Measurements from ENCODE around the gene CD74. TPM values are rescaled to one million over a fixed set of nuclear protein-coding genes. Genes with fewer than 3 reads are reported as not detected.
"Not testable (repeated sequence)": the region's sequence is repeated elsewhere in the genome, so short reads cannot be mapped to it uniquely, and the experiment has no call there.

CD74 gene
- total and polyA plus RNA-seq, 10 donors: 3,224 to 5,563 (median 4,727) TPM

DNA sequence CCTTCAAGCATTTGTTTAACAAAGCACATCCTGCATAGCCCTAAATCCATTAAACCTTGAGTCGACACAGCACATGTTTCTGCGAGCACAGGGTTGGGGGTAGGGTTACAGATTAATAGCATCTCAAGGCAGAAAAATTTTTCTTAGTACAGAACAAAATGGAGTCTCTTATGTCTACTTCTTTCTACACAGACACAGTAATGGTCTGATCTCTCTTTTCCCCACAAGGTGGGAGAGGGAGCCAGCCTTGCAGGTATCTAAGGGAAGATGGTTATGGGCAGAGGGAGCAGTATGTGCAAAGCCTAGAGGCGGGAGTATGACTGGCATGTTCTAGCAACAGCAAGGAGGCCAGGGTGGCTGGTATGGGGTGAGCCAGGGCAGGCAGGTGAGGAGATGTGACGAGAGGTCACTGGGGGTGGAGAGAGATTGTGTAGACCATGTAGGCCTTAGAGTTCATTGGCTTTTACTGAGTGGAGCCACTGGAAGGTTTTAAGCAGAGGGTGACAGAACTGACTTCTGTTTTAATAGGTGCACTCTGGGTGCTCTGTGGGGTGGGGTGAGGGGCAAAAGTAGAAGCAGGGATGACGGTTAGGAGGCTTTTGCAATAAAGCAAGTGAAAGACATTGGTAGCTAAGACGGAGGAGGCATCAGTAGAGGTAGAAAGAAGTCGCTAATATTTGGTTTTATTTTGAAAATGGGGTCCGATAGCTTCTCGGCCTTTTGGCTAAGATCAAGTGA, 42.0 kb upstream of the CD74 start:
- H3K4me3 ChIP-seq: no peak overlapping the region
- no peak for DNase-seq
- TF ChIP-seq POLR2A (IDR thresholded peaks at IDR 0.05) (no peak), POLR2AphosphoS5 (IDR thresholded peaks at IDR 0.05) (no peak)
- TF ChIP-seq, protein P1, sequence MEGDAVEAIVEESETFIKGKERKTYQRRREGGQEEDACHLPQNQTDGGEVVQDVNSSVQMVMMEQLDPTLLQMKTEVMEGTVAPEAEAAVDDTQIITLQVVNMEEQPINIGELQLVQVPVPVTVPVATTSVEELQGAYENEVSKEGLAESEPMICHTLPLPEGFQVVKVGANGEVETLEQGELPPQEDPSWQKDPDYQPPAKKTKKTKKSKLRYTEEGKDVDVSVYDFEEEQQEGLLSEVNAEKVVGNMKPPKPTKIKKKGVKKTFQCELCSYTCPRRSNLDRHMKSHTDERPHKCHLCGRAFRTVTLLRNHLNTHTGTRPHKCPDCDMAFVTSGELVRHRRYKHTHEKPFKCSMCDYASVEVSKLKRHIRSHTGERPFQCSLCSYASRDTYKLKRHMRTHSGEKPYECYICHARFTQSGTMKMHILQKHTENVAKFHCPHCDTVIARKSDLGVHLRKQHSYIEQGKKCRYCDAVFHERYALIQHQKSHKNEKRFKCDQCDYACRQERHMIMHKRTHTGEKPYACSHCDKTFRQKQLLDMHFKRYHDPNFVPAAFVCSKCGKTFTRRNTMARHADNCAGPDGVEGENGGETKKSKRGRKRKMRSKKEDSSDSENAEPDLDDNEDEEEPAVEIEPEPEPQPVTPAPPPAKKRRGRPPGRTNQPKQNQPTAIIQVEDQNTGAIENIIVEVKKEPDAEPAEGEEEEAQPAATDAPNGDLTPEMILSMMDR (IDR thresholded peaks at IDR 0.05 in 8 of 11, conservative IDR thresholded peaks at IDR 0.05 in 3 of 11): no peak
- 41 to 72% (median 68%) methylated on average over 9 of the region's 9 CpGs for WGBS, 5 donors
- intact Hi-C loops (cut with DNase I; ENCODE audit: low total_unique reads): no loop called here
- H3K9me3 ChIP-seq: no peaks in the 10 kb centered on the region
- no peaks in the 10 kb centered on the region for H3K36me3 ChIP-seq
- H3K27ac ChIP-seq: peak overlapping the region in 6 of 8 donors; percentile 38 to 75 (median 54)
- peaks cover 0 to 65% (median 37%) of the 10 kb centered on the region in 6 donors for H3K4me1 ChIP-seq
- no peaks in the 10 kb centered on the region for H3K27me3 ChIP-seq (replicated peaks in 1 of 7)

DNA sequence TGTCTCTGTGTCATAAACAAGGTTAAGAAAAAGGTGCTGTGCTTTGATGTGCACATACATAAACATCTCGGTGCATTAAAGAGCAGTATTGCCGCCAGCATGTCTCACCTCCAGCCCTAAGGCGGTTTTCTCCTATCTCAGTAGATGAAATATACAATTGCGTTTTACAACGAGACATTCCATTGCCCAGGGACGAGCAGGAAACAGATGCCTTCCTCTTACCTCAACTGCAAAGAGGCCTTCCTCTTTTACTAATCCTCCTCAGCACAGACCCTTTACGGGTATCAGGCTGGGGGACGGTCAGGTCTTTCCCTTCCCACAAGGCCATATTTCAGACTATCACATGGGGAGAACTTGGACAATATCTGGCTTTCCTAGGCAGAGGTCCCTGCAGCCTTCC, 41.3 kb upstream of the CD74 start:
- H3K36me3 ChIP-seq; H3K27me3 ChIP-seq (replicated peaks in 1 of 7); intact Hi-C loops (cut with DNase I; ENCODE audit: low total_unique reads); H3K4me3 ChIP-seq; DNase-seq; H3K9me3 ChIP-seq: not testable (repeated sequence)
- H3K27ac ChIP-seq: peak overlapping the region in 7 of 8 donors; percentile 20 to 75 (median 53)
- 15 to 30% (median 20%) methylated on average over 7 to 8 of the region's 8 CpGs for WGBS, 5 donors
- H3K4me1 ChIP-seq: peaks cover 0 to 59% (median 32%) of the 10 kb centered on the region in 6 donors

DNA sequence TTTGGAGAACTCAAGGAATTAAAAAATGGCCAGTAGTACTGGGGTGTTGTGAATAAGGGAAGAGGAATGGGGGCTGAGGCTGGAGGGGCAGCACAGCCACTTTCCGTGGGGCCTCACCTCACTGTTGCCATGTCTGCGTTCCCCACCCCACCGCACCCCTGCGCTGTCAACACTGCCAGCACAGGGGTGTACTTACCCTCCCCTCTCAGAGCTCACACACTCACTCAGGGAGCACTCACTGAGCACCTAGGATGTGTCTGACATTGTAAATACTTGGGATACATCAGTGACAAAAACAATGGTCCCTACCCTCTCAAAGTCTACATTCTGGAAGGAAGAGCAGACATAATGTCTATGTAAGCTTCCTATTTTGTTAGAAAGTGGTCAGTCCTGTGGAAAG, 40.2 kb upstream of the CD74 start:
- no peak overlapping the region for H3K4me3 ChIP-seq
- H3K9me3 ChIP-seq: no peaks in the 10 kb centered on the region
- TF ChIP-seq, protein P1 (IDR thresholded peaks at IDR 0.05 in 8 of 11, conservative IDR thresholded peaks at IDR 0.05 in 3 of 11): no peak
- TF ChIP-seq POLR2AphosphoS5 (IDR thresholded peaks at IDR 0.05): no peak
- no peak for TF ChIP-seq POLR2A (IDR thresholded peaks at IDR 0.05)
- intact Hi-C loops (cut with DNase I; ENCODE audit: low total_unique reads): no loop called here
- H3K4me1 ChIP-seq: peaks cover 9 to 59% (median 35%) of the 10 kb centered on the region in 6 donors
- H3K27me3 ChIP-seq (replicated peaks in 1 of 7): no peaks in the 10 kb centered on the region
- H3K36me3 ChIP-seq: peaks cover 0 to 2% (median 0%) of the 10 kb centered on the region in 6 donors
- WGBS, 5 donors: 87 to 98% (median 91%) methylated on average over 4 of the region's 4 CpGs
- H3K27ac ChIP-seq: peak overlapping the region in 4 of 8 donors; percentile 46 to 75 (median 64)
- DNase-seq: no peak

DNA sequence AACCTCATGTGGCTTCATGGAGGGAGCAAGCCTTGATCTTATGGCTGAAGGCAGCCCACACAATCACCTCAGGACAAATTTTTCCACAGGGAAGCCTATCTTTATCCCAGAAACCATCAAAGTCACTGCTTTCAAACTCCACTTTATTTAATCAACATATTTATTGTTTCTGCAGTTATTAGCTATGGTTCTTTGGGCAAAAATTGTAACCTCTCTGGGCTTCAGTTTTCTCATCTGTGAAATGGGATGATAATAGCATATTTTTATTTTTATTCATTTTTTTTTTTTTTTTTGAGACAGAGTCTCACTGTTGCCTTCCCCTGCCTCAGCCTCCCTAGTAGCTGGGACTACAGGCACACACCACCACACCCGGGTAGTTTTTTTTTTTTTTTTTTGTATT, 38.9 kb upstream of the CD74 start:
- Histone ChIP-seq H3K4me3 (no peak overlapping the region), H3K9me3 (no peaks in the 10 kb centered on the region), H3K27ac (no peak overlapping the region), H3K4me1 (peaks cover 14 to 59% (median 36%) of the 10 kb centered on the region in 6 donors), H3K36me3 (peaks cover 2 to 15% (median 12%) of the 10 kb centered on the region in 6 donors), H3K27me3 (replicated peaks in 1 of 7) (no peaks in the 10 kb centered on the region)
- intact Hi-C loops (cut with DNase I; ENCODE audit: low total_unique reads): no loop called here
- 82 to 100% (median 93%) methylated on average over 1 of the region's 1 CpG for WGBS, 5 donors
- DNase-seq: no peak
- TF ChIP-seq POLR2A (IDR thresholded peaks at IDR 0.05): no peak
- no peak for TF ChIP-seq POLR2AphosphoS5 (IDR thresholded peaks at IDR 0.05)
- TF ChIP-seq, protein P1 (IDR thresholded peaks at IDR 0.05 in 8 of 11, conservative IDR thresholded peaks at IDR 0.05 in 3 of 11): no peak
